Liver (tissue), 2 donors: ENCODE results near the gene ARMC5.

Experiments
- CTCF ChIP-seq: fragments of 150-350 bp; IDR thresholded peaks from 2 replicates; pipeline ENCODE4 v1.5.1; 2017; ENCODE audit warnings: improper control_type of control experiment, low read depth, low read length; ENCODE audit not compliant: missing input control
- REST ChIP-seq: IDR thresholded peaks from 2 replicates; pipeline ENCODE4 v1.6.1; 2016; ENCODE audit warnings: antibody characterized with exemption, mild to moderate bottlenecking
- donor health status: healthy.

GRCh38 chr16:31489298-31489564 is 29.9 kb downstream of the ARMC5 start:
- TF ChIP-seq REST = no peak
- TF ChIP-seq CTCF = no peak
